ENCODE data around the gene ZBTB34.

- no peak for TF ChIP-seq POLR2A (IDR thresholded peaks at IDR 0.05)
- TF ChIP-seq CTCF (IDR thresholded peaks at IDR 0.05): no peak
These were observed 9.1 kb upstream of the ZBTB34 start for GRCh38 chr9:126851286-126851880.

All from prostate gland (tissue), 2 donors.